HL-60 (cell line): ENCODE measurements around the gene AAK1.

ENCODE experiments used
- DNase-seq, 2 experiments: peaks; one replicate each; pipeline ENCODE4 v3.0.0-alpha.2; 2010 to 2020; ENCODE audit warnings: low read depth in 1 of 2, low spot score in 1 of 2
- H3K27ac ChIP-seq: fragments of 250-450 bp; sonication (Bioruptor Pico); replicated peaks from 2 replicates; pipeline ENCODE4 v1.5.1; 2020; ENCODE audit warnings: mild to moderate bottlenecking, moderate library complexity
- H3K27me3 ChIP-seq: fragments of 250-450 bp; sonication (Bioruptor Pico); 2 replicates; pipeline ENCODE4 v1.5.1; 2021; ENCODE audit warnings: mild to moderate bottlenecking, moderate library complexity; ENCODE audit not compliant: insufficient read depth, poor library complexity, severe bottlenecking
- H3K4me3 ChIP-seq: replicated peaks from 2 replicates; pipeline ENCODE4 v1.5.1; 2011; ENCODE audit warnings: mild to moderate bottlenecking, control low read depth, low read length; ENCODE audit not compliant: insufficient read depth
- CTCF ChIP-seq: IDR thresholded peaks from one replicate; pipeline ENCODE4 v1.5.1; 2011; ENCODE audit warnings: low read length, control low read depth, inconsistent platforms; ENCODE audit not compliant: insufficient read depth
- GABPA ChIP-seq: IDR thresholded peaks from 2 replicates; pipeline ENCODE4 v1.6.1; 2012; ENCODE audit warnings: low read depth
- POLR2AphosphoS5 ChIP-seq: IDR thresholded peaks from 2 replicates; pipeline ENCODE4 v1.6.1; 2012; ENCODE audit warnings: low read depth
- REST ChIP-seq: IDR thresholded peaks from 2 replicates; pipeline ENCODE4 v1.6.1; 2012; ENCODE audit warnings: low read depth; ENCODE audit not compliant: insufficient replicate concordance
- SPI1 ChIP-seq: IDR thresholded peaks from 2 replicates; pipeline ENCODE4 v1.6.1; 2012; ENCODE audit warnings: low read depth, mild to moderate bottlenecking, borderline replicate concordance

Gene AAK1

GRCh38 chr2:69636395-69636794 lies 7.1 kb downstream of the AAK1 start:
- DNase-seq: no peak
- TF ChIP-seq SPI1 (no peak), REST (no peak), POLR2AphosphoS5 (no peak), CTCF (no peak), GABPA (no peak)
- H3K27ac ChIP-seq: no peak overlapping the region
- no peak overlapping the region for H3K4me3 ChIP-seq
- no peaks in the 10 kb centered on the region for H3K27me3 ChIP-seq

- no peak overlapping the region for H3K27ac ChIP-seq
- TF ChIP-seq REST (no peak), POLR2AphosphoS5 (no peak), GABPA (no peak), SPI1 (no peak), CTCF (no peak)
Observed at GRCh38 chr2:69635432-69635831, 8.1 kb downstream of the AAK1 start.

GRCh38 chr2:69634196-69634821 lies 9.2 kb downstream of the AAK1 start:
- peak; percentile 73 to 89 for DNase-seq
- Histone ChIP-seq H3K27ac (0 out of 2 replicates have a peak overlapping the region, but pooled peaks have one; percentile 4), H3K27me3 (no peaks in the 10 kb centered on the region)

More at GRCh38 chr2:69635432-69635831, 8.1 kb downstream of the AAK1 start:
- no peak overlapping the region for H3K4me3 ChIP-seq
- H3K27me3 ChIP-seq: no peaks in the 10 kb centered on the region
- DNase-seq: no peak

More at GRCh38 chr2:69634196-69634821, 9.2 kb downstream of the AAK1 start:
- H3K4me3 ChIP-seq: no peak overlapping the region
- TF ChIP-seq SPI1: peak; percentile 48; the same call in 1 of the 2 replicates
- no peak for TF ChIP-seq GABPA
- no peak for TF ChIP-seq POLR2AphosphoS5
- TF ChIP-seq CTCF: no peak
- TF ChIP-seq REST: no peak
